Measurements from ENCODE around the gene FAM72B.
"Not testable (repeated sequence)": the region's sequence is repeated elsewhere in the genome, so short reads cannot be mapped to it uniquely, and the experiment has no call there.

DNA sequence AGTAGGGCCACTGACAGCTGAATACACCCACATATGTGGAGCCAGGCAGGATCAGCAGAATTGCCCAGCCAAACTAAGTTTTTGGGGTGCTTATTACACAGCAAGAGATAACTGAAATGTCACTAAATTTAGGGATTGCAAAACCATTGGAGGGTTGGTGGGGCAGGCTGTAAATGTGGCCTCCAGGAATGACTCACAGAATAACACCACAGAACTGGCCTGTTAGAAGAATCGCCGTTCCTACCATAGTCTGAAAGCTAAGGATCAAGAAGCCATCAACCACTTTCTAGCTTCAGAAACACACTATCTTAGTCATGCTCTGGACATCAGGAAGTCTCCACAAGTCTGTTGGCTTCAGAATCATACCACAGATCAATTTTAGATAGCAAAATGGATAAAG lies 24.0 kb downstream of the FAM72B start:
- TF ChIP-seq EZH2phosphoT487 (IDR thresholded peaks at IDR 0.05; ENCODE audit: insufficient read depth, low read depth); EZH2 (IDR thresholded peaks at IDR 0.05; ENCODE audit: insufficient read depth, poor library complexity, severe bottlenecking): not testable (repeated sequence)

Measured in GM23248 (cell line).